GM19438 (cell line): ENCODE data around the gene LAP3.

ENCODE experiments used
- ATAC-seq: cut with Tn5 transposase; IDR thresholded peaks from one replicate; pipeline ENCODE4 v1.9.1; 2021; ENCODE audit warnings: low read depth; ENCODE audit not compliant: unreplicated experiment

The LAP3 gene

DNA sequence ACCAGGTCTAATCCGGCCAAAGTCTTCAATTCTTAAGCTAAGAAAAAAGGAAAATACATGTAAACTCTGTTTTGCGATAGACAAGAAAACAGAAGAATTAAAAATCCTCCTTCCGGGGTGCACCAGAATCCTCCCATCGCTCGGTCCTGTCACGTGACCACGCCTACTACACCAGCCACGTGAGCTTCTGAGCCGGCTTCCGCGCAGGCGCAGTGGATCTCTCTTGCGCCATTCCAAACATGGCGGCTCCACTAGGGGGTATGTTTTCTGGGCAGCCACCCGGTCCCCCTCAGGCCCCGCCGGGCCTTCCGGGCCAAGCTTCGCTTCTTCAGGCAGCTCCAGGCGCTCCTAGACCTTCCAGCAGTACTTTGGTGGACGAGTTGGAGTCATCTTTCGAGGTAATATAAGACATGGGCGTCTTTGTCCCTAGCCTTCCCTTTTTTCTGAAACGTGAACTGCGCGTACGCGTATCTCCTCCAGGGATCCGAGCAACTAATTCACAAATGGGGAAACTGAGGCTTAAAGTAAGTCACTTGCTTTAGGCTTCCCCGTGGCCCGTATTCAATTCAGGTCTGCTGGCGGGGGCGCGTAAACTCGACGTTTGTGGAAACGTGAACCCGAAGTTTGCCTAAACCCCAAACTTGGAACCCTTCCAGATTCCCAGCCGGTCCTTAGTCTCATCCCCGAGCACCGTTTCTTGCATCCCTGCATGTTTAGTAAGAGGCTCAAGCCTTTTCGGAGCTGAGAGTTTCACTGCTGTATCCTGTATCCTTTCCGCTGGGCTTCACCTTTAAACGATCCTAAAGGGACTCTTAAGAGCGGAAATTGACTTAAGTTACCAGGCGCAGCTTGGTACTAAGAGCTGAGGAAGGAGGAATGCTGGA lies 37.7 kb downstream of the LAP3 start, which contains the start of gene MED28:
TSS of gene MED28 (plus strand) at position 226 of the 884 bp plus-strand sequence. CDS start at position 240, 14 bp downstream.
- ATAC-seq: peak; percentile 93

DNA sequence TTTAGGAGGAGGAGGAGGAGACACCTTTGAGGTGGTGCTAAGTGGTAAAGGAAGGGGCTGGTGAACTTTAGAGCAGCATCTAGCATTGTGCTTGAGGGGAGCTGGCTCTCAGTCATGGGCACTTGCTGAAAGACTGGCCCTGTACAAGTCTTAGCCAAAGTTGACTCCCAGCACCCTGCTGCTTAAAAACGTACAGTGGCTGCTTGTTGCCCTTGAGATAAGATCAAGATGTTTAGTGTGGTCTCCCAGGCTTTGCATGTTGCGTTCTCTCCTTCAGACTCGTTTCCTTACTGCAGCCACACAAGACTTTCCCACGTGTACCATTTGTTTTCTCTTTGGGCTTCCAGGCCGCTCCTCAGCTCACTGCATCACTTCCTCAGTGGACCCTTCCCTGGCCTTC lies 39.3 kb downstream of the LAP3 start:
- ATAC-seq: no peak

DNA sequence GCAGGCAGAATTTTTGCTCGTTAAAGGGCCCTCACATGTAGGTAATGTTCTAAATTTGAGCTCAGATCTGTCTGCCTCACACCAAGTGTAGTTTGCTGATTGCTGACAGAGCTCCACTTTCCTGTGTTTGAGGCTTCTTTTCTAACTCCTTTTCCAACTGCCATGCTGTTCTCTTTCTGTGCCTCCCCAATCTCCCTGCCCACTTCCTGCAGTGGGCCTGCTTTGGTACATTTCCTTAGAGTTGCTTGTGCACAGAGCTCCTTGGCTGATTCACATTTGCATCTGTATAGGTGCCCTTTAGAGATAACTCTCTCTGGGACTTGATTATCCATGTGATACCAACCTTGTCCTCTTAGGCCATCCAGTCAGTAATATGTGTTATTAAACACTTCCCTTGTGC lies 41.9 kb downstream of the LAP3 start:
- ATAC-seq: no peak

DNA sequence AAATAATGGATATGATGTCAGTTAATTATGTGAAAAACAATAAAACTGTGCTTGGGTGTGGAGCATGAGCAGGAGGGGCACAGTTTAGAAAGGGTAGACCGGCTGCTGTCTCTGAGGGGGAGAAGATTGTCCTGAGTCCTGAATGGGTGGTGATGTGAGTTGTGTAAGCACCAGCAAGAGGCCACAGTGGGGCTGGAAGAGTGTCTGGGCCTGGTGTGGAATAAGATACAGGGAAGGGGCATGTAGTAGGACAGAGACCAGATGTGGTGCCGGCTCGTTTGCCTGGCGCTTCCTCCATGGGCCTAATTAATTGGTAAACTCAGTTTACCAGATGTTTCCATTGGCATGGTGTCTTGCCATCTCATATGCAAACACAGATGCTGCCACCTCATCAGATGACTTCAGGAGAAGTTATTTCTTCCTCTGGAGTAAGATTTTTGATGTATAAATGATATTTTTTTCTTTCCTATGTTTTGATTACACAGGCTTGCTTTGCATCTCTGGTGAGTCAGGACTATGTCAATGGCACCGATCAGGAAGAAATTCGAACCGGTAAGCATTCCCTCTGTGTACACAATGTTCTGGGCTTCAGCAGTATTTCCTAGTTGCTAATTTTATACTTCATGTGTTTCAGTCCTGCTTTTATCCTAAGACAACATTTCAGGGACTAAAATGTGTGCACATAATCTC lies 42.6 kb downstream of the LAP3 start:
- ATAC-seq: no peak

DNA sequence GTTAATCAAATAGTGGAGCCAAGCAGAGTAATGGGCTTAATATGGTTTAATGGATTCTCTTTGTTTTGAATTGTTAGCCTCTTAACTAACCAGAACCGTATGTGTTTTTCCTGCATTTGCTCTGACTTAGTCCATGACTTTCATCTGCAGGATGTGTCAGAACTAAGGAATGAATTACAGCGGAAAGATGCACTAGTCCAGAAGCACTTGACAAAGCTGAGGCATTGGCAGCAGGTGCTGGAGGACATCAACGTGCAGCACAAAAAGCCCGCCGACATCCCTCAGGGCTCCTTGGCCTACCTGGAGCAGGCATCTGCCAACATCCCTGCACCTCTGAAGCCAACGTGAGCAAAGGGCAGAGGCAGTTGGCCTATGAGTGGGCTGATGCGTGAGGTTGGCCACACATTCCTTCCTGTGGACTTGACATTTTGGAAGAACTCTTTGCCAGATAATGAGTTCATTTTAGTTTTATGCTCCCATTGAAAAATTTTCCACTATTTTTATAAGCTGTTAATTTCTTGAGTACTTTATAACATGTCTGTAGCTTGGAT lies 46.5 kb downstream of the LAP3 start:
- ATAC-seq: no peak

DNA sequence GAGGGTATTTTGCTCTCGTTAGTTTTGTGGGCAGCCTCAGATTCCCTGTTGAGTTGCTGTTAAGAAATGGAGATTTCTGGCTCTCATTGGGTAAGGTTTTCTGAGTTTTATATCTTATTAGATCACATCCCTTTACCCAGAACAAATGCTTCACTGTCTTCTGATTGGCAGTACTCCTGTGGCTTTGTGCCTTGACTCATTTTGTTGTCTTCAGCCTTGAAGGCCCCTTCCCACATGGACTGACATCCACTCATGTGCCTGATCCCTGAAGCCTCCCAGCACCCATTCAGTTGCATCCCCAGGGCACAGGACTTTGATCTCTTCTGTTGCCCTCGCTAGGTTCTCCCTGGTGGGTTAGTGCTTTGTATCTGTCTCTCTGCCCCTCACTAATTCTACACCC lies 47.8 kb downstream of the LAP3 start:
- ATAC-seq: no peak

DNA sequence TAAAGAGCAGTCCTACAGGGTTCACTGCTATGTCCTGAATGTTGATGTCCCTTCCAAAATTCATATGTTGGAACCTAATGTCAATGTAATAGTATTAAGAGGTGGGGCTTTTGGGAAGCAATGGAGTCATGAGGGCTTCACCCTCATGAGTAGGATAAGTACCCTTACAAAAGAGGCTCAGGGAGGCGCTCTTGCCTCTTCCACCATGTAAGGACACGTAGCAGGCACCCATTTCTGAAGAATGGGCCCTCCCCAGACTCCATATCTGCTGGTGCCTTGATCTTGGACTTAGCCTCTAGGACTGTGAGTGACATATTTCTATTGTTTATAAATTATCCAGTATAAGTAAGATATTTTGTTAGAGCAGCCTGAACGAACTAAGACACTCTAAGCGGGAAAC lies 53.2 kb downstream of the LAP3 start:
- ATAC-seq: no peak

DNA sequence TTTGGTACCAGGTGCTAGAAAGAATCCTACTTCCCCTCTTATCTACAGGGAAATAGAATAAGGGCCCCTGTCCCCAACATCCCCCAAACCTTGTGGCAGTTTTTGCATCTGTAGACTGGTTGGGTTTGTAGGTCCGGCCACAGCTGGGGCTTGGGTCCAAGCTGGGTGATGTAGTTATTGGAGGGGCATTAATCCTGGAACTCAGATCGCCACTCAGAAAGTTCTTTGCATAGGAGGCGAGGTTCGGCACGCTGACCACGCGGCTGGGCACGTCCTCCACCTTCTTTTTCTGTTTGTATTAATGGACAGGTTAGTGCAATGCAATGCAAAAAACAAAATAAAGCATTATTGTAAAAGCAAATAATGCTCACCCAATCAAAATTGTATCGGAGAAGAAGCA lies 56.6 kb downstream of the LAP3 start:
- no peak for ATAC-seq

DNA sequence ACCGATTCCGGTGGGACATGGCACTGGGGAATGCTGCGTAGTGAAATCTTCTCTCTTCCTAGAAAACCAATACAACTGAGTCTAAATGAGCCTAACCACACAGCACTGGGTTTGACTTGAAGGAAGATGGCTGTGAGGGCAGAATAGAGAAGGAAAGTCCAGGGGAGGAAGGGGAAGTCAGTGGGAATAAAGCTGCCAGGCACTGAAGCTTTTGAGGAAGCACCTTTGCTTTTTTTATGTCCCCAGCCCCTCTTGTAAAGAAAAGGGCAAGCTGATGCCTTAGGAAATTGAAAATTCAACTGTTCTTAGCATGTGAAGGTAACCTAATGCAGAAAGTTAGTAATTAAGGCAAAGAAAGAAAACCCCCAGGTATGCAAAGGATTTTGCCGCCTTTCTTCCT lies 58.1 kb downstream of the LAP3 start:
- no peak for ATAC-seq

DNA sequence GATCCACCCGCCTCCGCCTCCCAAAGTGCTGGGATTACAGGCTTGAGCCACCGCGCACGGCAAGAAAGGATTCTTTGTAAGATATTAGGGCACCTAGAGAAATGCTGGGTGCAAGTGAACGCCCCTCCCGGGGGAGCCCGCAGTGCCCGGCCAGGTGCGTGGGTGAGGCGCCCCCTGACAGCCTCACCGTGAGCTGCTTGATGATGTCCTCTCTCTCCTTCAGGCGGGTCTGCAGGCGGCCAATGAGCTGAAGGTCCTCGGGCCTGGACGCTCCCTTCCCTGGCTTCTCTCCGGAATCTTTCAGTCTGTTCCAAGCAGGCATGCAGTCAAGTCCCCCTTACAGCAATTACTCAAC lies 59.3 kb downstream of the LAP3 start:
- ATAC-seq: no peak

DNA sequence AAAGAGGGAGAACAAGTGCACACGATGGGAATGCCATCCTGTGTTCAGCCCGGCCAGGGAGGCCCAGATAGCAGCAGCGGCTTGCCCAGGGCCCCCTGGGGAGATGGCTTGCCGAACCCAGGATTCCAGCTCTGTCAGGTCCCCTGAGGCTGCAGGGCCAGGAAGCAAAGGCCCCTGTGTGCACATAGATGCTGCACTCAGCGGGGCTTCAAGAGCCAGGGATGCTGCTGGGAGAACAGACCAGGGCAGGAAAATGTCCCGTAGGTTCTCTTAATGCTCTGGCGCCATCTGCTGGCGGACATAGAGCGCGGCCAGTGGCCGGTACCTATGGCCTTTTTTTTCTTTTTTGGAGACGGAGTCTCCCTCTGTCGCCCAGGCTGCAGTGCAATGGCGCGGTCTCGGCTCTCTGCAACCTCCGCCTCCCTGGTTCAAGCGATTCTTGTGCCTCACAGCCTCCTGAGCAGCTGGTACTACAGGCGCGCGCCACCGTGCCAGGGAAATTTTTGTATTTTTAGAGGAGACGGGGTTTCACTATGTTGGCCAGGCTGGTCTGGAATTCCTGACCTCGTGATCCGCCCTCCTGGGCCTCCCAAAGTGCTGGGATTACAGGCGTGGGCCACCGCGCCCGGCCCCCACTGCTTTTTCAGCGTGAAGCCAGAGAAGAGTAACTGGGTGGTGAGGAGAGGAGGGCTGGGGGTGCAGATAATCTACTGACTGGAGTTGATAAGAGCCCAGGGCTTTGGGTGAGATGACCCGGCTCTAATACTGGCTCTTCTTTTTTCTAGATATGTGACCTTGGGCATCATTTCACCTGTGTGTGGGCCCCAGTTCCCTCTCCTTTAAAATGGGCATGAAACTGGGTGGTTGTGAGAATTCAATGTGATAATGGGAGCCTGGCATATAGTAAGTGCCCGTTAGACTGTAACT lies 60.0 kb downstream of the LAP3 start:
- ATAC-seq: peak; percentile 95

DNA sequence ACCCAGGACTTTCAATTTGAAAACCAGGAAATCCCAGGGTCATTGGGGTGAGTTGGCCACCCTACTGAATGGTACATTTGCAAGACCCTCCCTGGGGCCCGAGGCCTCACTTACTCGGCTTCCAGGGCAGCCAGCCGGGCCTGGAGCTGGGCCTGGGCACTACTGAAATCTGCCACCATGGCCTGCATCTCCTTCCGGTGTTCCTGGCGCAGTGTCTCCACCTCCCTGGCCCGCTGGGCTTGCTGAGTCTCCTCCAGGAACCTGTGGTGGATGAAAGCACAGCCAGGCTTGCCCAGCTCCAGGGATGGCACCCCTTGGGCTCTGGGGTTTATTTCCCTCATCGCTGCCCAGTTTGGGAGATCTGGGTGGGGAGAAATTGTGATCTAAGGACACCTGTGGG lies 62.1 kb downstream of the LAP3 start:
- no peak for ATAC-seq

DNA sequence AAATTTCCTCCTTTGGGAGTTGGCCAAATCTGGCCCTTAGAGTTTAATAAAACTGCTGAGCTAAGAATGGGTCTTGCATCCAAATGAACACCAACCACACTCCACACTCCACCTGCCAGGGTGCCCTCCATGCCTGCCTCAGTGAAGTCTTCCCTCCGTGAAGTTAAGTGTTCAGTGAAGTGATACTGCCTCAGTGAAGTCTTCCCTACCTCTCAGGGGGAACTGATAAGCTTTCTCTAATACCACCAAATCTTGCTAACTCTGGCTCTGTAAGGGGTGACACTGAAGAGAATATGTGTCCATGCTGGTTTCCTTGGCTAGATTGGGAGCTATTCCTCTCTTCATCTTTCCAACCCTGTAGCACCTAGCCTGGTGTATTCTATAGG lies 65.4 kb downstream of the LAP3 start:
- ATAC-seq: no peak

DNA sequence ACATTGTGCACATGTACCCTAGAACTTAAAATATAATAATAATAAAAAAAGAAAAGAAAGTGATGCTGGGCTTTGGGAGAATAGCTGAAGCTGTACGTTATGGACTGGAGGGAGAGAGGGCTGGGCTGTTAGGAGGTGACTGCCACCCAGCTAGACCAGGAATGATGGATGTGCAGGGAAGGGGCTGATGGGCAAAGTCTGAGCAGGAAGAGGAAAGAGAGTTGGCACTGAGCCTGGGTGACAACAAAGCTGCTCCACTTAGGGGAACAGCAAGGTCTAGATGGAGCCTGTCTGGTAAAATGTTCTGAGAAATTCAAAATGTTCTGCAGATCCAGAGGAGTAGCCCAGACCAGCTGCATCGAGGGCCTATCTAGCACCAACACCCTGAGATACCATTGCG lies 69.7 kb downstream of the LAP3 start:
- ATAC-seq: no peak

DNA sequence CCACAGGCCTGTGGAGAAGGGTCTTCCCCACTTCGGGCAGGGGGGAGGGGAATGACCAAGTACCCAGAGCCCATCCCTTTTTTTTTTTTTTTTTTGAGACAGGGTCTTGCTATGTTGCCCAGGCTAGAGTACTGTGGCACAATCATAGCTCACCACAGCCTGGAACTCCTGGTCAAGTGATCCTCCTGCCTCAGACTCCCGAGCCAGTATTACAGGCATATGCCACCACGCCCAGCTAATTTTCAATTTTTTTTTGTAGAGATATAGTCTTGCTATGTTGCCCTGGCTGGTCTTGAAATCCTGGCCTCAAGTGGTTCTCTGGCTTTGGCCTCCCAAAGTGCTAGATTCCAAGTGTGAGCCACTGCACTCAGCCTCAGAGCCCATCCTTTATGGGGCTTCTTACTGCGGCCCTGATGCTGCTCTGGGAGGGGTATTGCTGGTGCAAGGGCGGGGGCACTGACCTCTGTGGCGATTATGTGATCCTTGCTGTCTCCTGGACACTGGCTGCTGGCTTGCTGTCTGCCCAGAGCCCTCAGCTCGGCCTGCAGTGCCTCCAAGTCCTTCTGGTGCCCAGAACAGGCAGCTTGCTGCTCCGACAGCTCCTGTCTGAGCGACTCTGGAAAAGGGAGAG lies 70.3 kb downstream of the LAP3 start:
- no peak for ATAC-seq

DNA sequence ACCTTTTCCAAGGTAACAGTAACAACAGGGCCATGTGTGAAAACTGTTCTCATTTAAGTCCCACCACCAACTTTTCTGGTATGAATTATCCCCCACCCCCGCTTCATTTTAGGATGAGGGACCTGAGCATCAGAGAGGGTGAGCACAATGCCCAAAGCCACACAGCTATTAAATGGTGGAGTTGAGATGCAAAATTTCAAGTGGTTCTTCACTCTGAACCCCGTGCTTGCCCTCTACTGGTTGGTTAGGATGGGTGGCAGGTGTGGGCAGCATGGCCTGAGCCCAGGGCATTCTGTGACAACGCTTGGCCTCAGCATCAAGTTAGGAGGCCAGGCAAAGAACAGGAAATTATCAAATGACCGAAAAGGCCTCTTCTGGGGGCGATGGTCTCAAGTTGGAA lies 70.9 kb downstream of the LAP3 start:
- no peak for ATAC-seq

DNA sequence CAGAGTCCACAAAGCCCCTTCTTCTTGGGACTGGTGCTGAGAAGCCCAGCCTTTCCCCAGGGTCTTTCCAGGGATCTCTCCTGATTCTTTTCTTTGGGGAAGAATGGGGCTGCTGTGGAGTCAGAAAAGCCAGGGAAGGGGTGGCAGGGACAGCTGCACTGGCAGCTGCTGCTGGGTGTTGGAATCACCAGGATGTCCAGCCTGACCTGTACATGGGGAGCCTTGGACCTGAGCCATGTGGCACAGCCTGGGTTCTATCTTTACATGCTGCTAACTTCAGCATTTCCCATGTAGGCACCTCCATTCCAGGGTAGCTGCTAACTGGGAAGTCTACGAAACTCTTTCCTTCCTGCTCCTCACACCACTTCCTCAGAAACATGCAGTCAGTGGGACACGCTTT lies 73.4 kb downstream of the LAP3 start:
- no peak for ATAC-seq

DNA sequence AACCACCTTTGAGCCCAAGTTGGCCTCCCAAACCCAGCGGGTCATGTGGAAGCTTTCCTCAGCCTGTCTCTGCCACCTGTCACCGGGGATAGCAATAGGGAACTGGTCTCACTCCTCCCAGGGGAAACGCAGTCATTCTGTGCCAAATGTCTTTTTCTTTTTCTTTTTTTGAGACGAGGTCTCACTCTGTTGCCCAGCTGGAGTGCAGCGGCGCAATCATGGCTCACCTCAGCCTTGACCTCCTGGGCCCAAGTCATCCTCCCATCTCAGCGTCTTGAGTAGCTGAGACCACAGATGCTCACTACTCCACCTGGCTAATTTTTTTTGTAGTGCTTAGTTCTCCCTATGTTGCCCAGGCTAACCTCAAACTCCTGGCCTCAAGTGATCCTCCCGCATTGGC lies 77.7 kb downstream of the LAP3 start:
- peak; percentile 62 for ATAC-seq

DNA sequence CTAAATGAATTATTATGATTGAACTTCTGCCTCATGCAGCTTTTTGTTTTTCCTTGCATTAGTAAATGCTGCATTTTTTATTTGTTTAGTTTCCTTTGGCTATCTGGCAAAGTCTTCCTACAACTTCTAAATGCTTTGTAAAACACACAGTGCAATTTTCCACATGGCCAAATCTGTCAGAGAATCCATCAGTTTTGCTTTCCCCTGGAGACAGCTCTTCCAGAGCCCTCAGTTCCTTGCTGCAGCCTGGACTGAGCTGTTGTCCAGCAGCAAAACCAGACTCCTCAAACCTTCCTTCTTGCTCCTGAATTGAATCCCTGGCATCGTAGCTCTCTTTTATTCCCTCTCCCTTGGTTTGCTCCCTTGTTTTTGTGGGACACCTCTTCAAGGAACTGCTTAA lies 80.1 kb downstream of the LAP3 start:
- ATAC-seq: no peak
